Urinary bladder (tissue), 4 donors: ENCODE measurements around the gene SBF1. TPM values are rescaled to one million over a fixed set of nuclear protein-coding genes. Genes with fewer than 3 reads are reported as not detected.

Source experiments
- DNase-seq: peaks from one replicate; pipeline ENCODE4 v3.0.0-alpha.2; 2015; ENCODE audit errors: extremely low spot score
- H3K27ac ChIP-seq: one replicate; pipeline ENCODE4 v1.5.1; 2013; ENCODE audit warnings: low read depth, mild to moderate bottlenecking, moderate library complexity
- H3K36me3 ChIP-seq: one replicate; pipeline ENCODE4 v1.6.1; 2013; ENCODE audit warnings: mild to moderate bottlenecking, moderate library complexity; ENCODE audit not compliant: insufficient read depth
- H3K4me1 ChIP-seq: one replicate; pipeline ENCODE4 v1.6.1; 2013; ENCODE audit warnings: mild to moderate bottlenecking, moderate library complexity; ENCODE audit not compliant: insufficient read depth
- H3K4me3 ChIP-seq: one replicate; pipeline ENCODE4 v1.5.1; 2013; ENCODE audit warnings: low read depth, low read length
- WGBS: extraction: QIAGEN DNeasy Blood & Tissue Kit; methylation state at CpG from one replicate; pipeline ENCODE4 v1.1.7; 2013; 5-methylcytosine and 5-hydroxymethylcytosine counted together
- polyA plus RNA-seq: library from polyadenylated mRNA; stranded (reverse); fragments of 200-250 nt; gene quantifications from one replicate; pipeline ENCODE4 v1.2.3, GENCODE V29; 2013
- total RNA-seq: library from RNA; depleted of rRNA; stranded (reverse); fragments of >200 nt; gene quantifications from one replicate; pipeline ENCODE4 v1.2.3, GENCODE V29; 2014
- donor health status: healthy with polysubstance abuse.
- donor health status: healthy.

Gene SBF1
- total and polyA plus RNA-seq, 2 donors = 28.3 to 44.8 TPM

DNA sequence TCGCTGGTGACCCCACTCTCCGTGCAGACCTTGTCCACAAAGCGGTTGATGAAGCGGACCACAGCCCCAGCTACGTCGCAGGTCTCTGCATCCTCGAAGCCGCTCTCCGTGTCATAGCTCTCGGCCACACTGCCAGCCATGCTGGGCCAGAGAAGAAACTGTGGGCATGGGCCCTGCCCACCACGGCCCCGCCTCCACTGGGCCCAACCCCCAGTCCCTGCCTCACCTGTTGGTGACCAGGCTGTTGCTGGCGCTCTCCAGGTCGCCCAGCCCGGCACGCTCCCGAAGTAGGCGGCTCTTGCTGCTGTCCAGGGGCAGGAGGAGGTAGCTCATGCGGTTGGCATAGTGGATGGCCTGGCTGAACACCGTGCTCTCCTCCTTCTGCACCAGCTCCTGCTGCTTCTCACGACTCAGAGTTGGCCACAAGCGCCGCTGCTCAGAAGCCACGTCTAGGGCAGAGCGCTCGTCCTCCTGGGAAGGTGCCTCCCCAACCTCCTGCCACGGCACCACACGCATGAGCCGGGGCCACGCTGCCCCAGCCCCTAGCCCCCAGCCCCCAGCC, 12.8 kb downstream of the SBF1 start:
- Histone ChIP-seq H3K27ac (no peak overlapping the region), H3K4me3 (no peak overlapping the region), H3K36me3 (peaks cover 10% of the 10 kb centered on the region), H3K4me1 (no peaks in the 10 kb centered on the region)
- DNase-seq = no peak
- 95% methylated on average over 30 of the region's 30 CpGs for WGBS

DNA sequence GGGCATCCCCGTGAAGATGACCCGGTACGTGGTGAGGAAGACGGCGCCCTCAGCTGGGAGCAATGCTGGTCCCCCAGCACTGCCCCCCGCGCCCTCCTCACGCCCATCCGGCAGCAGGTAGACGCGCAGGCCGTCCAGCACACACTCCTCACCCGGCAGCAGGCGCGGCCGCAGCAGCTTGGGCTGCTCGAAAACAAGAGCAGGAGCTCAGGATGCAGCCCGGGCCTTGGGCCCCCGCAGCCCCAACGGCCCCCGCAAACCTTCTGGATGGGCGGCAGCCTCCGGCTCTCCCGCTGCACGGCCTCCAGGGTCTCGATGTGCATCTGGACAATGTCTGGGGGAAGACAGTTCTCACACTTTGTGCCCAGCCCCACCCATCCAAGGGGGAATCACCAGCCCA, 13.3 kb downstream of the SBF1 start:
- peaks cover 13% of the 10 kb centered on the region for H3K36me3 ChIP-seq
- WGBS = 91% methylated on average over 26 of the region's 26 CpGs

DNA sequence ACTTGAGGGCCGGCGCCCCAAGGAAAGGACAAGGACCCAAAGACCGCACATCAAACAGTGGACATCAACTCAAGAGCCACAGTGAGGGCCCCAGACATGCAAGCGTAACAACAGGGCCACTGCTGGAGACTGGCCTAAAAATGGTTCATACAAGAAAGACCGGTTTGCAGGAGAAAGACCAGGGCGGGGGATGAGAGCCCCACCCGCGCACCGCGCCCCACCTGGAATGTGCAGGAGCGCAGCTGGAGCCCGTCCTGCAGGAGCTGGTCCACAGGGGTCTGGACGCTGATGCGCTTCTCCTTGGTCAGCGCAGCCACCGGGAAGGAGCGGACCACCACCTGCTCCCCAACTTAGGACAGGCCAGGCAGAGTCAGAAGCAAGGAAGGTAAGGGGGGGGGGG, 13.9 kb downstream of the SBF1 start:
- H3K4me3 ChIP-seq = no peak overlapping the region
- 92% methylated on average over 17 of the region's 17 CpGs for WGBS
- H3K4me1 ChIP-seq = no peaks in the 10 kb centered on the region
- H3K27ac ChIP-seq = no peak overlapping the region
- DNase-seq = no peak
- peaks cover 12% of the 10 kb centered on the region for H3K36me3 ChIP-seq

More for the DNA sequence above, 13.3 kb downstream of the SBF1 start:
- H3K4me3 ChIP-seq = no peak overlapping the region
- no peaks in the 10 kb centered on the region for H3K4me1 ChIP-seq
- DNase-seq = no peak
- H3K27ac ChIP-seq = no peak overlapping the region

DNA sequence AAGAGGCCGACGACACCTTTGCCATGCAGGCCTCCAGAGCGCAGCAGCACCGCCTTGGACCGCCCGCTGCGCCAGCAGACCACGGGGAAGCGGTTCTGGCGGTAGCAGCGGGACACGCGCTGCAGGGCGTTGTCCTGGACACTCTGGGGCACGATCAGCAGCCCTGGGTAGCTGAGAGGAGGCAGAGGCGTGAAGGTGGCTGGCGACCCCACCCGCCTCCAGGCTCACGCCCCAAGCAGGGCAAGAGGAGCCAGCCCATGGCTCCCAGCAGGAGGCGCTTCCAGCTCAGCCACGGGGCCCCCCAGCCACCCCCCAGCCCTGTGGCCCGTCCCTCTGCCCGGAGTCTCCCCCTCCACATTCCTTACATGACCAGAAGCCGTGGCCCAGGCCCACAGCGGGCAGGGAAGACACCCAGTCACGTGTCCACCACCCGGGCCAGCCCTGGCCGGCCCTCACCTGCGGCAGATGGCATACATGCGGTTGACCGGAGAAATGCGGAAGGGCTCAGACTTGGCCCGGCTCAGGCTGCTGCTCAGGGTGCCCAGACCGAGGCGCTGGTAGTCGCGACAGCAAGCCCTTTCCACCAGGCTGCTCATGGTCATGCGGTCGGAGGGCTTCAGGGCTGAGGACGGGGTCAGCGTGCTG, 15.2 kb downstream of the SBF1 start:
- Histone ChIP-seq H3K36me3 (peaks cover 20% of the 10 kb centered on the region), H3K4me1 (no peaks in the 10 kb centered on the region), H3K4me3 (no peak overlapping the region), H3K27ac (no peak overlapping the region)
- DNase-seq = no peak
- WGBS = 94% methylated on average over 41 of the region's 41 CpGs

DNA sequence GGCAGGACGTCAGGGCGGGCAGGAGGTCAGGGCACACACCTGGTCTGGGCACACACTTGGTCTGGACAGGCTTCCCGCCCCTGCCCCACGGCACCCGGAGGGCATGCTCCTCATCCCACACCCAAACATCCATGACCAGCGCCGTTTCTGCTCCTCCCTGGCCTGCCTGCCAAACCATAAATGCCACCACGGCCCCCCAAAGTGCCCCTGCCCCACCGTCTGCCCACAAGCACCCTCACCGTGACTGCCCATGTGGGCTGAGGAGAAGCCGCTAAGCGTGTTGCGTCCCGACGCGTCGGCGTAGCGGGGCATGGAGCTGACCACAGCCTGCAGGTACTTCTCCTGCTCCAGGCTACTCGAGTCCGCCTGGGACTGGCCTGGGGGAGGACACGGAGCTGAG, 15.8 kb downstream of the SBF1 start:
- 91% methylated on average over 22 of the region's 22 CpGs for WGBS
- peaks cover 22% of the 10 kb centered on the region for H3K36me3 ChIP-seq
- no peak for DNase-seq

DNA sequence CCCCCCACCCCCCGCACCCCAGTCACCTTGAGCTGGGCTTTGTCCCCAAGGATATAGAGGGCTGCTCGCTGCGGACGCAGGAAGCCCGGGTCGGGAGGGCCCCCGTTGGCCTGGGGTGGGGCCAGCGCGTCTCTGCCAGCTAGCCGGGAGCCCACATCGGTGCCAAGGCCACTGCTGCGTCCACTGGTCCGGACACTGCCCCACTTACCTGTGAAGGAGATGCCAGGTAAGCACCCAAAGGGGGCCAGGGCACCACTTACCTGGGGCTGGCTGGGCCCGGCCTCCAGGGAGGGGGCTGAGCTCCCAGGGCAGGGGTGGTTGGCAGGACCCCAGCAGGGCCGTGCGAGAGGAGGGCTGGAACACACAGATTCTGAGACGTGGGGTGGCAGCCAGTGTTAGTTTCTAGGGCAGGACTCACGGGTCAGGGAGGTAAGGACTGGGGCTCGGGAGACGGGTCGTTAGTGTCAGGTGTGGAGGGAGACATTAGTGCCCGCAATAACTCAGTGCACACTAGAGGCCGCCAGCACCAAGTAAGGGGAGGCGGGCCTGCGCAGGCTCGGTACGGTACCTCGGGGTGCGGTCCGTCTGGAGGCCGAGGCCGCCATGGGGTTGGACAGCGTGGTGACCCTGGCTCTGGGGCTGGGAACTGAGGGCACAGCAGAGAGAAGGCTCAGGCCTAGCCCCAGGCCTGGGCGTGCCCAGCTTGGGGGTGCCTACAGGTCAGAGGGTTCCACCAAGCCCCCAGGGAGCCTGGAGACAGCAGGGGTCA, 18.2 kb downstream of the SBF1 start:
- Histone ChIP-seq H3K36me3 (peaks cover 16% of the 10 kb centered on the region), H3K4me1 (no peaks in the 10 kb centered on the region), H3K27ac (no peak overlapping the region), H3K4me3 (no peak overlapping the region)
- 85% methylated on average over 34 of the region's 34 CpGs for WGBS
- DNase-seq = no peak

More for the DNA sequence above, 15.8 kb downstream of the SBF1 start:
- no peak overlapping the region for H3K4me3 ChIP-seq
- H3K4me1 ChIP-seq = no peaks in the 10 kb centered on the region
- no peak overlapping the region for H3K27ac ChIP-seq

DNA sequence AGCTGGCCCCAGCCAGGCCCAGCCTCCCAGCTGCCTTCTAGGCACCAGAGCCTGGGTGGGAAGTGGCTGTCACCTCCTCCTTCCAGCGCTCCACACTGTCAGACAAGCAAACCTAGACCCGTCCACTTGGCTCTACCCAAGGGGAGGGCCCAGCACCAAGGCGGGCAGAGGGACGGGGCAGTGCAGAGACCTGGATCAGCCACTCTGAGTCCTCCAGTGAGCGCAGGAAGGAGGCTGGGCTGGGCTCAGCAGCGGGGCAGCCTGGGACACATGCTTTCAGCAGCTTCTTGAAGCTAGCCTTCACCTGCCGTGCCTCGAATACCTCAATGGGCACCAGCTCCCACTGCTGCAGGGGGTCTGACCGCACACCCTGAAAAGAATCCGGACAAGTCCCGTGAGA, 18.8 kb downstream of the SBF1 start:
- peaks cover 16% of the 10 kb centered on the region for H3K36me3 ChIP-seq
- 96% methylated on average over 11 of the region's 11 CpGs for WGBS
- no peak for DNase-seq

DNA sequence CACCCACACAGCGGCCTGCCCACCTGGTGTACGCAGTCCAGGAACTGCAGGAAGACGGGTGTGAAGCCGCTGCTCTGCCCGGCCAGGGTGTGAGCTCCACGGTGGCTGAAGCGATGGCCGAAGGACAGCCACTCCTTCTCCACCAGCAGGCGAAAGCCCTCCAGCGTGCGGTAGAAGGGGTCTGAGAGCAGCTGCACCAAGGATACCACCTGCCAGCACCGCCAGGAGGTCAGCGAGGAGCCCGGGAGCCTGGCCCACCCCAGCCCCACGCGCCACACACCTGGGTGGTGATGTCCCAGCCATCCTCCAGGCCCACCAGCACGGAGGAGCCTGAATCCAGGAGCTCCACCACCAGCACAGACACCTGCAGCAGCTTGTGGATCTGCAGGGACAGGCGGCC, 19.6 kb downstream of the SBF1 start:
- no peak for DNase-seq
- no peak overlapping the region for H3K27ac ChIP-seq
- H3K36me3 ChIP-seq = peaks cover 14% of the 10 kb centered on the region
- H3K4me1 ChIP-seq = no peaks in the 10 kb centered on the region
- no peak overlapping the region for H3K4me3 ChIP-seq
- 94% methylated on average over 18 of the region's 18 CpGs for WGBS

More for the DNA sequence above, 18.8 kb downstream of the SBF1 start:
- Histone ChIP-seq H3K4me3 (no peak overlapping the region), H3K27ac (no peak overlapping the region), H3K4me1 (no peaks in the 10 kb centered on the region)

DNA sequence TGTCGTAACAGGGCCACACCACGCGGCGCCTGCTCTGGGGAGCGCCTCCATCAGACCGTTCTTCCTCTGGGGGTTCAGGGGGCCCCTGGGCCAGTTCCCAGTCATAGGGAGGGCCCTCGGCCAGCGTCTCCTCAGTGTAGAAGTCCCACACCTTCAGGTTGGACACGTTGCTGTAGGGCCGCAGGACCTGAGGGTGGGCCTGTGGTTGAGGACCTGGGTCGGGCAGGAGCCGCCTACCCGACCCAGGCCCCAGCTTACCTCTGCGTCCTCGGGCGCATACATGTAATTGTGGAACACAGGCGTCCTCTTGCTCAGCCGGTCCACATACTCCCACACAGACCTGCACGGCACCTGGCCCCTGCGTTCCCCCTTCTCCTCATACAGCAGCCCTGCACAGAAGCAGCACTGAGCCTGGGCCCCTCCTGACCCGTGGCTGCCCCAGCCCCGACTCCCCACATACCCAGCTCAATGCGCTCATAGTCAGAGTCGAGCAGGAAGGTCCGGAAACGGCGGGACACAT, 20.2 kb downstream of the SBF1 start:
- no peak for DNase-seq
- Histone ChIP-seq H3K4me3 (no peak overlapping the region), H3K27ac (no peak overlapping the region), H3K36me3 (peaks cover 14% of the 10 kb centered on the region), H3K4me1 (no peaks in the 10 kb centered on the region)
- 94% methylated on average over 27 of the region's 27 CpGs for WGBS

DNA sequence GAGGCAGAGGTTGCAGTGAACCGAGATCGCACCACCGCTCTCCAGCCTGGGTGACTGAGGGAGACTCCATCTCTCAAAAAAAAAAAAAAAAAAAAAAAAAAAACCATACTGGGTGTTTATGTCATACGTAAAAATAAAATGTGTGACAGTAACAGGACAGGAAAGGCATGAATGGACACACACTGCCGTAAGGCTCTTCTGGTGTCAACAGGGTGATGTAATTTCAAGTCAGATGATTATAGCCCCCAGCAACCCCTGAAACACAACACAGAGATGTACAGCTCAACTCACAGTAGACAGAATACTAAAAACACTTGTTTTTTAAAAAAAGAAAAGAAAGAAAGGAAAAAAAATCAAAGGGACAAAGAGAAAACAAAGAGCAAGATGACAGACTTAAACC, 22.2 kb downstream of the SBF1 start:
- no peaks in the 10 kb centered on the region for H3K4me1 ChIP-seq
- no peak for DNase-seq
- peaks cover 17% of the 10 kb centered on the region for H3K36me3 ChIP-seq
- no peak overlapping the region for H3K27ac ChIP-seq
- 88% methylated on average over 5 of the region's 5 CpGs for WGBS
- no peak overlapping the region for H3K4me3 ChIP-seq

DNA sequence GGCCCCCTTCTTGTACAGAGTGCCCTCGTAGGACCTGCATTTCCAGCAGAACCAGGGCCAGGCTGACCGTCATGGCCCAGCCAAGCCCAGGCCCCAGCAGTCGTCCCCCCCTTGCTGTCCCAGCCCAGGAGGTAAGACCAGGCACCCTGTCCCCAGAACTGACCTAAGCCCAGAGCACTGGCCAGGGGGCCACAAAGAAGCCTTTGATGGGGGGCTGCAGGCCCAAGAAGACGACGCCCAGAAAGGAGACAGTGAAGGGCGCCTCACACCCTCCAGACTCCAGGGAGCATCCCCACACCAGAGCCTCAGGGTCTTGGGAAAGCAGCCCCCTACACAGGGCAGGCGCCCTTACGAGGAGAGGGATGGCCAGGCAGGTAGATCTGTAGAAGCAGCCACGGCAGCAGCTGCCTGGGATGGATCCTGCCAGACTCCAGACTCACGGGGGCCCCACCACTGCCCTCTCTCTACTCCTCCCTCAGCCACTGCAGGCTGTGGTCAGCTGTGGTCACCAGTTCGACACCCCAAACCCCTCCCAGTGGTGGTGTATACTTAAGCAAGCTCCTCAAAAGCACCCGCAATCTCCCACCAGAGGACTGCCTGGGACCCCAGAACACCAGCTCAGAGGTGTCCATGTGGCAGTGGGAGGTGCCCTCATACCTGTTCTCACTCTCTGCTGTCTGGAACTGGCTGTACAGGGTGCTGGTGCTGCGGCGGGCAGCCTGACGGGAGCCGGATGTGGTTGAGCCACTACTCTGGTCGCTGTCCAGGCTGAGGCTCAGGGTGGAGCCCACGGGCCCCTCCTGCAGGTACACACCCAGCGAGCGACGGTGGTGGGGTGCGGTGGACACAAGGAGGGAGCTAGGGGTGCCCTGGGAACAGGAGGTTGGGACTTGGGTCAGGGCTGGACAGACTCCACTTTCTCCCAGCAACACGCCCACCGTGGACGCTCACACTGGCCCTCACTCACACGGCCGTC, 27.0 kb downstream of the SBF1 start:
- WGBS = 87% methylated on average over 27 of the region's 27 CpGs
- Histone ChIP-seq H3K4me1 (no peaks in the 10 kb centered on the region), H3K4me3 (no peak overlapping the region), H3K36me3 (peaks cover 4% of the 10 kb centered on the region), H3K27ac (no peak overlapping the region)
- no peak for DNase-seq

DNA sequence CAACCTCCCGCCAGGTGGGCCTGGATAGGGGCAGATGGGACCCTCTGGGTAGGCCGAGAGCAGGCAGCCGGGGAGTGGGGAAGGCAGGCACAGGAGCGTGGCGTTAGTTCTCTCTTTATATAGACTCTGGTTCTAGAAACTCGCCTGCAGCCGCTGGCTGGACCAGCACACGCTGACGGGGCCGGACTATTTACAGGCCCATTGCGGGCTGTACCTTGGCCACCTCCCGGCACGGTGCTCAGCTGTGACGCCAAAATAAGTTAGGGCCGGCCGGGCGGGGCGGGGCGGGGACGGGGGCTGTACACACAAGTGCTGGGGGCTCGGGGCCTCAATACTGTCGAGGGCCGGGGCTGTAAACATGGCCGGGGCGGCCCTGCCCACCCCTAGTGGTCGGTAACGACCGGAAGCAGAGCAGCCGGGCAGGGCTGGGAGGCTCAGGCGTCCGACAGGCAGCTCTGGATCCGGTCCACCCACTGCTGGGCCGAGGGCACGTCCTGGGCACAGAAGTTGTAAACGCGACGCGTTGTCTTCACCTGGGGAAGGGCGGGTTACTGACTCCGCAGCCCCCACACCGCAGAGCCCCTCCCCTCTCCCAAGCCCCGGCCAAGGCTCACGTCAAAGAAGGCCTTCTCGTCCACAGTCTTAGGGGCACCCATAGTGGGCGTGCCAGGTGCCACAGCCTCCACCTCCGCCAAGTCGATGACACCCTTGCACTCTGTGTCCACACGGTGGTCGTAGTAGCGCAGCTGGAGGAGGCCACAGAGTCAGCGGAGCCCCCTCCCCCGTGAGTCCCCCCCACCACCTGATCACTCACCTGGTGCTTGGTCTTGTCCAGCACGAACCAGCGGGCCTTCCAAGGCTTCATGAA, 27.9 kb downstream of the SBF1 start:
- WGBS = 83% methylated on average over 54 of the region's 54 CpGs
- Histone ChIP-seq H3K4me3 (no peak overlapping the region), H3K36me3 (peaks cover 4% of the 10 kb centered on the region), H3K4me1 (no peaks in the 10 kb centered on the region), H3K27ac (no peak overlapping the region)
- DNase-seq = no peak
